SHP77 treated with DMSO at 0.1 percent for 48 hours (cell line): ENCODE measurements around the gene UGT2B28.
"Not testable (repeated sequence)": the region's sequence is repeated elsewhere in the genome, so short reads cannot be mapped to it uniquely, and the experiment has no call there.

Experiments used
- DNase-seq: peaks from one replicate; lab custom pipeline; 2025; lab: John Stamatoyannopoulos, UW

Gene UGT2B28

GRCh38 chr4:69280081-69280480 lies at the start of gene UGT2B28:
Gene UGT2B28, plus strand, starts transcription at chr4:69280475. Its CDS starts 26 bp downstream, at chr4:69280501.
- DNase-seq: not testable (repeated sequence)

- DNase-seq: no peak
These were observed 41.2 kb upstream of the UGT2B28 start for GRCh38 chr4:69239092-69239491.

GRCh38 chr4:69239557-69240168 lies 40.6 kb upstream of the UGT2B28 start:
- DNase-seq: no peak

- not testable (repeated sequence) for DNase-seq
These were observed 39.5 kb upstream of the UGT2B28 start for GRCh38 chr4:69240787-69241186.

- not testable (repeated sequence) for DNase-seq
These were observed 38.5 kb upstream of the UGT2B28 start for GRCh38 chr4:69241746-69242145.

- DNase-seq: not testable (repeated sequence)
These were observed 37.6 kb upstream of the UGT2B28 start for GRCh38 chr4:69242562-69243240.

GRCh38 chr4:69250884-69251283 lies 29.4 kb upstream of the UGT2B28 start:
- not testable (repeated sequence) for DNase-seq

GRCh38 chr4:69253147-69253772 lies 27.0 kb upstream of the UGT2B28 start:
- DNase-seq: not testable (repeated sequence)

GRCh38 chr4:69268612-69269011 lies 11.7 kb upstream of the UGT2B28 start:
- DNase-seq: not testable (repeated sequence)

- not testable (repeated sequence) for DNase-seq
These were observed 16.1 kb downstream of the UGT2B28 start for GRCh38 chr4:69296356-69296755.

- DNase-seq: not testable (repeated sequence)
These were observed 28.3 kb downstream of the UGT2B28 start for GRCh38 chr4:69308426-69309033.

- not testable (repeated sequence) for DNase-seq
These were observed 29.3 kb downstream of the UGT2B28 start for GRCh38 chr4:69309549-69310076.

- not testable (repeated sequence) for DNase-seq
These were observed 30.0 kb downstream of the UGT2B28 start for GRCh38 chr4:69310262-69310661.

- DNase-seq: not testable (repeated sequence)
These were observed 37.5 kb downstream of the UGT2B28 start for GRCh38 chr4:69317669-69318298.

- peak; percentile 14 for DNase-seq
These were observed 41.0 kb downstream of the UGT2B28 start for GRCh38 chr4:69321153-69321729.

GRCh38 chr4:69322055-69322454 lies 41.8 kb downstream of the UGT2B28 start:
- no peak for DNase-seq

GRCh38 chr4:69323284-69323683 lies 43.0 kb downstream of the UGT2B28 start:
- DNase-seq: no peak

GRCh38 chr4:69330345-69331047 lies 50.2 kb downstream of the UGT2B28 start:
- DNase-seq: no peak

- not testable (repeated sequence) for DNase-seq
These were observed 51.0 kb downstream of the UGT2B28 start for GRCh38 chr4:69331304-69331703.

- DNase-seq: not testable (repeated sequence)
These were observed 55.2 kb downstream of the UGT2B28 start for GRCh38 chr4:69335485-69335884.

- DNase-seq: not testable (repeated sequence)
These were observed 62.8 kb downstream of the UGT2B28 start for GRCh38 chr4:69343114-69343513.
